H1 (cell line): ENCODE measurements around the gene MSI2. TPM values are rescaled to one million over a fixed set of nuclear protein-coding genes. Genes with fewer than 3 reads are reported as not detected.

Experiments used
- CTCF ChIA-PET: fragments of 300-600 bp; sonication (Branson Sonifier 250); formaldehyde crosslinking; loops from one replicate; lab custom pipeline; 2021; ENCODE audit not compliant: partially characterized antibody; lab: Charles Lee
- POLR2A ChIA-PET: fragments of 300-600 bp; sonication (Branson Sonifier 250); formaldehyde crosslinking; loops from one replicate; lab custom pipeline; 2021; ENCODE audit warnings: inconsistent platforms; ENCODE audit not compliant: partially characterized antibody; lab: Charles Lee
- DNase-seq, 2 experiments: peaks; one replicate each; pipeline versions ENCODE4 v3.0.0 to v3.0.0-alpha.2; 2010 to 2022; ENCODE audit warnings: low spot score in 2 of 2, low read depth in 1 of 2, mixed read lengths in 1 of 2
- FAIRE-seq: peaks from 2 replicates; lab custom pipeline; 2011; peaks lifted over from hg19 to GRCh38; lab: Jason Lieb, UNC
- H2AFZ ChIP-seq: 2 replicates; pipeline ENCODE4 v1.8.1; 2012; ENCODE audit warnings: low read length, inconsistent platforms
- H2AK5ac ChIP-seq: 2 replicates; pipeline ENCODE4 v1.6.1; 2013; ENCODE audit warnings: low read depth, low read length
- H2BK120ac ChIP-seq: replicated peaks from 2 replicates; pipeline ENCODE3; 2013; ENCODE audit warnings: low read depth, low read length, inconsistent platforms
- H2BK12ac ChIP-seq: 2 replicates; pipeline ENCODE4 v1.6.1; 2013; ENCODE audit warnings: low read depth, low read length
- H2BK15ac ChIP-seq: 2 replicates; pipeline ENCODE4 v1.6.1; 2013; ENCODE audit warnings: low read length
- H2BK20ac ChIP-seq: 2 replicates; pipeline ENCODE4 v1.6.1; 2013; ENCODE audit warnings: low read length
- H2BK5ac ChIP-seq: 2 replicates; pipeline ENCODE4 v1.6.1; 2013; ENCODE audit warnings: low read depth, low read length
- H3K14ac ChIP-seq: 2 replicates; pipeline ENCODE4 v1.6.1; 2013; ENCODE audit warnings: inconsistent platforms; ENCODE audit not compliant: insufficient read length
- H3K18ac ChIP-seq: 2 replicates; pipeline ENCODE4 v1.6.1; 2013; ENCODE audit warnings: low read length; ENCODE audit errors: extremely low read depth
- H3K23ac ChIP-seq: 2 replicates; pipeline ENCODE4 v1.6.1; 2013; ENCODE audit warnings: inconsistent platforms; ENCODE audit not compliant: insufficient read length
- H3K23me2 ChIP-seq: 2 replicates; pipeline ENCODE4 v1.6.1; 2013; ENCODE audit warnings: low read depth, low read length
- H3K27ac ChIP-seq: 2 replicates; pipeline ENCODE4 v1.6.1; 2011; ENCODE audit warnings: low read depth, low read length, inconsistent platforms
- H3K27me3 ChIP-seq, 4 experiments: replicated peaks in 1 of 4; 1 replicate in 1 of 4; 2 replicates in 3 of 4; pipeline versions ENCODE4 v1.6.1 to v1.8.1; 2011 to 2013; ENCODE audit warnings: low read length in 3 of 4, mild to moderate bottlenecking in 3 of 4, inconsistent platforms in 2 of 4, mixed read lengths in 2 of 4, moderate library complexity in 1 of 4; ENCODE audit not compliant: control insufficient read depth in 3 of 4, insufficient read depth in 3 of 4; ENCODE audit errors: extremely low read depth in 1 of 4
- H3K36me3 ChIP-seq, 4 experiments: 2 replicates each; pipeline versions ENCODE4 v1.6.1 to v1.8.1; 2011 to 2013; ENCODE audit warnings: mild to moderate bottlenecking in 4 of 4, low read length in 3 of 4, moderate library complexity in 2 of 4, control low read depth in 1 of 4, inconsistent platforms in 1 of 4; ENCODE audit not compliant: insufficient read depth in 4 of 4, control insufficient read depth in 2 of 4
- H3K4ac ChIP-seq: replicated peaks from 2 replicates; pipeline ENCODE3; 2013; ENCODE audit warnings: low read length, low read depth, mixed read lengths, inconsistent platforms; ENCODE audit not compliant: insufficient read length
- H3K4me1 ChIP-seq, 4 experiments: replicated peaks in 1 of 4; 1 replicate in 1 of 4; 2 replicates in 3 of 4; pipeline versions ENCODE4 v1.6.1 to v1.8.1; 2011 to 2013; ENCODE audit warnings: low read length in 3 of 4, inconsistent platforms in 2 of 4, mixed read lengths in 1 of 4; ENCODE audit not compliant: insufficient read depth in 4 of 4, control insufficient read depth in 3 of 4
- H3K4me2 ChIP-seq, 2 experiments: 2 replicates each; pipeline versions ENCODE4 v1.6.1 to v1.8.1; 2011 to 2013; ENCODE audit warnings: low read depth in 2 of 2, low read length in 2 of 2, control low read depth in 1 of 2, inconsistent platforms in 1 of 2, mild to moderate bottlenecking in 1 of 2; ENCODE audit not compliant: insufficient read depth in 1 of 2
- H3K4me3 ChIP-seq, 4 experiments: fragments of 200-600, 300-600 bp in 1 of 4; sonication (generic), shearing (Covaris generic), sonication (Bioruptor Twin) in 1 of 4; 2 replicates each; pipeline versions ENCODE4 v1.5.1 to v1.8.1; 2011 to 2016; ENCODE audit warnings: low read length in 4 of 4, low read depth in 3 of 4, control low read depth in 2 of 4, inconsistent platforms in 2 of 4, mild to moderate bottlenecking in 2 of 4, mixed read lengths in 1 of 4, moderate library complexity in 1 of 4; ENCODE audit not compliant: insufficient read depth in 2 of 4; ENCODE audit errors: extremely low read depth in 1 of 4
- H3K56ac ChIP-seq: replicated peaks from 2 replicates; pipeline ENCODE3; 2013; ENCODE audit warnings: low read depth, mild to moderate bottlenecking, mixed read lengths, low read length, inconsistent platforms; ENCODE audit not compliant: insufficient read length
- H3K79me1 ChIP-seq: 2 replicates; pipeline ENCODE4 v1.6.1; 2013; ENCODE audit warnings: low read depth, low read length, control low read depth
- H3K79me2 ChIP-seq, 2 experiments: 2 replicates each; pipeline versions ENCODE4 v1.6.1 to v1.8.1; 2012 to 2013; ENCODE audit warnings: low read length in 2 of 2, mild to moderate bottlenecking in 2 of 2, inconsistent platforms in 1 of 2; ENCODE audit not compliant: insufficient read depth in 2 of 2, control insufficient read depth in 1 of 2
- H3K9ac ChIP-seq, 4 experiments: replicated peaks in 1 of 4; 1 replicate in 1 of 4; 2 replicates in 3 of 4; pipeline versions ENCODE4 v1.6.1 to v1.8.1; 2011 to 2013; ENCODE audit warnings: low read depth in 3 of 4, low read length in 3 of 4, control low read depth in 2 of 4, mild to moderate bottlenecking in 2 of 4, moderate library complexity in 2 of 4, inconsistent platforms in 1 of 4; ENCODE audit errors: extremely low read depth in 1 of 4
- H3K9me3 ChIP-seq, 2 experiments: 2 replicates each; pipeline versions ENCODE4 v1.6.1 to v1.8.1; 2012 to 2013; ENCODE audit warnings: mild to moderate bottlenecking in 2 of 2, moderate library complexity in 2 of 2, control low read depth in 1 of 2, inconsistent platforms in 1 of 2, low read depth in 1 of 2, low read length in 1 of 2, mixed read lengths in 1 of 2; ENCODE audit not compliant: insufficient read depth in 2 of 2
- H4K20me1 ChIP-seq, 2 experiments: replicated peaks in 1 of 2; 2 replicates each; pipeline versions ENCODE3 to v1.8.1; 2011 to 2013; ENCODE audit warnings: inconsistent platforms in 2 of 2, low read length in 2 of 2, mild to moderate bottlenecking in 1 of 2; ENCODE audit not compliant: insufficient read depth in 2 of 2, control insufficient read depth in 1 of 2
- H4K5ac ChIP-seq: 2 replicates; pipeline ENCODE4 v1.6.1; 2013; ENCODE audit warnings: low read length, low read depth, mixed read lengths, inconsistent platforms; ENCODE audit not compliant: insufficient read length
- H4K8ac ChIP-seq: 2 replicates; pipeline ENCODE4 v1.8.0; 2013; ENCODE audit warnings: mild to moderate bottlenecking, moderate library complexity, low read length, inconsistent platforms; ENCODE audit not compliant: insufficient read depth; ENCODE audit errors: extremely low read depth
- H4K91ac ChIP-seq: replicated peaks from 2 replicates; pipeline ENCODE3; 2013; ENCODE audit warnings: low read length, mixed read lengths, inconsistent platforms; ENCODE audit not compliant: insufficient read length
- ASH2L ChIP-seq: fragments of 200-600, 300-600 bp; sonication (generic); IDR thresholded peaks from one replicate; pipeline ENCODE4 v1.7.1; 2017; ENCODE audit warnings: low read length
- CBX8 ChIP-seq: fragments of 300-800, 300-1000 bp; sonication (generic); IDR thresholded peaks from 2 replicates; pipeline ENCODE4 v1.7.1; 2016; ENCODE audit warnings: low read depth, low read length, borderline replicate concordance
- GTF2F1 ChIP-seq: IDR thresholded peaks from 2 replicates; pipeline ENCODE4 v1.6.1; 2012; ENCODE audit warnings: low read depth, low read length, improper control_type of control experiment, borderline replicate concordance
- HDAC2 ChIP-seq, 2 experiments: fragments of 300-600 bp in 1 of 2; sonication (generic) in 1 of 2; IDR thresholded peaks; 2 replicates each; pipeline ENCODE4 v1.6.1; 2011 to 2012; ENCODE audit warnings: low read depth in 2 of 2, low read length in 2 of 2, mild to moderate bottlenecking in 2 of 2, moderate library complexity in 2 of 2, borderline replicate concordance in 1 of 2, inconsistent platforms in 1 of 2
- JUND ChIP-seq: IDR thresholded peaks from 2 replicates; pipeline ENCODE4 v1.6.1; 2011; ENCODE audit warnings: mild to moderate bottlenecking, improper control_type of control experiment, low read length
- POLR2A ChIP-seq, 2 experiments: IDR thresholded peaks; 1 replicate in 1 of 2; 2 replicates in 1 of 2; pipeline ENCODE4 v1.6.1; 2011; ENCODE audit warnings: low read depth in 2 of 2, low read length in 2 of 2, mild to moderate bottlenecking in 2 of 2; ENCODE audit errors: control extremely low read depth in 1 of 2
- POLR2AphosphoS5 ChIP-seq: IDR thresholded peaks from 2 replicates; pipeline ENCODE4 v1.6.1; 2011; ENCODE audit warnings: low read depth, low read length
- RAD21 ChIP-seq, 2 experiments: IDR thresholded peaks in 1 of 2; conservative IDR thresholded peaks in 1 of 2; 2 replicates each; pipeline ENCODE4 v1.6.1; 2011; ENCODE audit warnings: low read depth in 2 of 2, low read length in 2 of 2, improper control_type of control experiment in 1 of 2, inconsistent platforms in 1 of 2, mild to moderate bottlenecking in 1 of 2, moderate library complexity in 1 of 2
- RBBP5 ChIP-seq: IDR thresholded peaks from 2 replicates; pipeline ENCODE4 v1.7.1; 2012; ENCODE audit warnings: low read depth, mild to moderate bottlenecking, inconsistent platforms, low read length, moderate library complexity, borderline replicate concordance
- SAP30 ChIP-seq: fragments of 300-600 bp; sonication (generic); IDR thresholded peaks from 2 replicates; pipeline ENCODE4 v1.7.1; 2012; ENCODE audit warnings: low read length, moderate library complexity, mild to moderate bottlenecking, inconsistent platforms; ENCODE audit not compliant: insufficient read depth, insufficient replicate concordance
- SIX5 ChIP-seq: IDR thresholded peaks from 2 replicates; pipeline ENCODE4 v1.6.1; 2011; ENCODE audit warnings: mild to moderate bottlenecking, low read depth, low read length
- WGBS, 2 experiments: shearing (Covaris generic) in 1 of 2; methylation state at CpG; one replicate each; pipeline versions ENCODE4 v1.1.6 to v1.1.7; 2013 to 2015; ENCODE audit warnings: low lambda C conversion rate in 2 of 2, mixed read lengths in 2 of 2, inconsistent platforms in 1 of 2, low coverage in 1 of 2, missing lambda C conversion rate in 1 of 2; ENCODE audit not compliant: insufficient replicate concordance in 2 of 2, insufficient coverage in 1 of 2, insufficient read length in 1 of 2; ENCODE audit errors: extremely low coverage in 1 of 2, missing lambda C conversion rate in 1 of 2; 5-methylcytosine and 5-hydroxymethylcytosine counted together
- polyA plus RNA-seq, 7 experiments: library from polyadenylated mRNA; depleted of rRNA in 3 of 7; stranded (reverse) in 5 of 7; unstranded in 2 of 7; fragments of >200 nt in 5 of 7; fragments of 200-250 nt in 2 of 7; gene quantifications; 1 replicate in 5 of 7; 2 replicates in 1 of 7; 4 replicates in 1 of 7; pipeline versions ENCODE4 v1.2.1 to v1.2.3, GENCODE V29; 2011 to 2013; ENCODE audit warnings: missing spikeins in 2 of 7, mixed read lengths in 2 of 7
- total RNA-seq: library from RNA; stranded (reverse); fragmentation: NEBNext Ultra II Directional; extraction: Animal tissue kit (Norgen Biotek cat#: 25700); gene quantifications from 2 replicates; pipeline ENCODE4 v1.2.1, GENCODE V29; 2021

Gene MSI2
- total and polyA plus RNA-seq, 2 of the 8 experiments (the other 6 are each of a cell fraction or from before 2014, with no cell fraction given): 36.7 to 80.6 TPM

- Histone ChIP-seq H3K9ac (no peak overlapping the region), H3K27ac (no peak overlapping the region), H3K79me2 (no peaks in the 10 kb centered on the region; a peak in 1 of 4 replicates), H3K14ac (no peak overlapping the region), H2BK12ac (no peak overlapping the region), H4K20me1 (no peaks in the 10 kb centered on the region), H2BK15ac (no peak overlapping the region), H3K56ac (no peak overlapping the region), H2BK120ac (no peak overlapping the region), H3K9me3 (no peaks in the 10 kb centered on the region), H4K91ac (no peak overlapping the region), H4K5ac (no peak overlapping the region), H3K36me3 (no peaks in the 10 kb centered on the region), H3K4me2 (no peak overlapping the region), H3K23me2 (no peaks in the 10 kb centered on the region), H2BK20ac (no peak overlapping the region), H3K4ac (no peak overlapping the region), H3K4me3 (no peak overlapping the region), H3K4me1 (peaks cover 0 to 10% (median 4%) of the 10 kb centered on the region in 4 experiments; a peak in 3 of 7 replicates), H2AFZ (no peak overlapping the region), H3K18ac (no peak overlapping the region), H2BK5ac (no peak overlapping the region), H3K79me1 (no peaks in the 10 kb centered on the region; the same call in 1 of the 2 replicates), H4K8ac (peak overlapping the region; percentile 39; the same call in 1 of the 2 replicates), H2AK5ac (no peak overlapping the region; the same call in 1 of the 2 replicates), H3K23ac (no peak overlapping the region), H3K27me3 (no peaks in the 10 kb centered on the region)
- ChIA-PET CTCF (interaction anchor here (0.5 to 9.7 kb wide), 6 partner anchors 9 to 285 kb away, joined by 3 to 98 read pairs (median 4); no protein-coding TSS in a partner anchor), POLR2A (no interaction called here)
- FAIRE-seq: no peak
- no peak for DNase-seq
- TF ChIP-seq ASH2L (no peak), CBX8 (no peak), GTF2F1 (no peak), POLR2AphosphoS5 (no peak), RBBP5 (no peak), HDAC2 (IDR thresholded peaks at IDR 0.05; ENCODE audit: borderline replicate concordance in 1 of 2, low read depth in 2 of 2, low read length in 2 of 2) (no peak), SAP30 (no peak), RAD21 (IDR thresholded peaks at IDR 0.05 in 1 of 2, conservative IDR thresholded peaks at IDR 0.05 in 1 of 2; ENCODE audit: low read depth in 2 of 2, low read length in 2 of 2) (no peak), SIX5 (no peak), POLR2A (IDR thresholded peaks at IDR 0.05; ENCODE audit: control extremely low read depth in 1 of 2, low read depth in 2 of 2, low read length in 2 of 2) (no peak), JUND (no peak)
- 84% methylated on average over 6 of the region's 6 CpGs; no CpG with 5 or more reads in 1 of the 2 experiments for WGBS, 2 experiments
Observed at GRCh38 chr17:57535249-57535966, 279.1 kb downstream of the MSI2 start.
